ENCODE results near the gene FGFRL1. TPM values are rescaled to one million over a fixed set of nuclear protein-coding genes. Genes with fewer than 3 reads are reported as not detected.

Gene FGFRL1
- polyA plus RNA-seq, 1 donor (not counting 4 experiments of a cell fraction or from before 2014, with no cell fraction given) = 2.8 TPM

GRCh38 chr4:999882-1000425 lies 11.5 kb upstream of the FGFRL1 start:
- no peaks in the 10 kb centered on the region for H3K36me3 ChIP-seq (ENCODE audit: control insufficient read depth in 2 of 2, extremely low read depth in 1 of 2, insufficient read depth in 2 of 2, low read length in 2 of 2)
- dilution Hi-C loops (cut with MboI; ENCODE audit: extremely low pct_ligation_motif_present, low sequenced_read_pairs) = no loop called here
- peaks cover 87% of the 10 kb centered on the region for H3K27me3 ChIP-seq (ENCODE audit: control insufficient read depth, extremely low read depth, insufficient read depth, low read length)
- H3K9me3 ChIP-seq (ENCODE audit: control insufficient read depth, low read depth, low read length) = no peaks in the 10 kb centered on the region
- H3K9me1 ChIP-seq (ENCODE audit: control insufficient read depth, extremely low read depth, insufficient read depth, low read length) = no peaks in the 10 kb centered on the region
- no peak overlapping the region for H2AFZ ChIP-seq (ENCODE audit: control insufficient read depth, low read length)
- no peak overlapping the region for H3K4me3 ChIP-seq (ENCODE audit: control insufficient read depth in 2 of 3, extremely low read depth in 1 of 3, insufficient read depth in 2 of 3, low read depth in 1 of 3, low read length in 3 of 3)
- no peaks in the 10 kb centered on the region for H4K20me1 ChIP-seq (ENCODE audit: control insufficient read depth, extremely low read depth, insufficient read depth, low read length)
- no peak overlapping the region for H3K4me2 ChIP-seq (ENCODE audit: control insufficient read depth, extremely low read depth, insufficient read depth, low read depth, low read length)
- TF ChIP-seq CTCF (optimal IDR thresholded peaks at IDR 0.05 in 1 of 3, IDR thresholded peaks at IDR 0.05 in 1 of 3, conservative IDR thresholded peaks at IDR 0.05 in 1 of 3; ENCODE audit: extremely low read depth in 1 of 3, insufficient read depth in 2 of 3, low read length in 3 of 3) (no peak), EZH2 (IDR thresholded peaks at IDR 0.05; ENCODE audit: low read length) (no peak)
- H3K4me1 ChIP-seq (ENCODE audit: control insufficient read depth, extremely low read depth, insufficient read depth, low read length) = no peaks in the 10 kb centered on the region
- no peak for FAIRE-seq
- DNase-seq (ENCODE audit: low read depth, low spot score) = no peak
- no peak overlapping the region for H3K27ac ChIP-seq (ENCODE audit: control insufficient read depth, insufficient read depth, low read length)
- no peak overlapping the region for H3K9ac ChIP-seq (ENCODE audit: control insufficient read depth, extremely low read depth, insufficient read depth, low read length)
- H3K79me2 ChIP-seq (ENCODE audit: control insufficient read depth, insufficient read depth, low read length) = no peaks in the 10 kb centered on the region

DNA sequence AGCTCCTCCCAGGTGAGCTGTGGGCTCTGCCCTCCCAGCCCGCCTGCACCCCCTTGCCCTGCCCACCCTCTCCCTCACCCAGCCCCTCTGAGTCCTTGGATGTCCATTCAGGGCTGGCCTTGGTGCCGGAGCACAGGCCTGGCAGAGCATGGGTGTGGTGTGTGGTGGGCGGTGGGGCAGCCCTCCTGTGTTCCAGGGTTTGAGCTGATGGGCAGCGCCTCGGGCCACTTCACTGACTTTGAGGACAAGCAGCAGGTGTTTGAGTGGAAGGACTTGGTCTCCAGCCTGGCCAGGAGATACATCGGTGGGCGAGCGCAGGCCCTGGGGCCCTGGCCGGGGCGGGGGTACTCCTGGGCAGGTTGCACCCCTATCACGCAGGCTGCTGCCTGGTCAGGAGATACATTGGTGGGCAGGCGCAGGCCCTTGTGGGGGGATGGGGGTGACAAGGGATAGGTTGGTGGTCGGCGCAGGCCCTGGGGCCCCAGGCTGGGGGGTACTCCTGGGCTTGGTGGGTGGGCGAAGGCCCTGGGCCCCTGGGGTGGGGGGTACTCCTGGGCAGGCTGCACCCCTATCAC lies 10.7 kb upstream of the FGFRL1 start:
- dilution Hi-C loops (cut with MboI; ENCODE audit: extremely low pct_ligation_motif_present, low sequenced_read_pairs) = no loop called here
- Histone ChIP-seq H3K27ac (ENCODE audit: control insufficient read depth, insufficient read depth, low read length) (no peak overlapping the region), H3K9me3 (ENCODE audit: control insufficient read depth, low read depth, low read length) (no peaks in the 10 kb centered on the region), H3K9me1 (ENCODE audit: control insufficient read depth, extremely low read depth, insufficient read depth, low read length) (no peaks in the 10 kb centered on the region), H4K20me1 (ENCODE audit: control insufficient read depth, extremely low read depth, insufficient read depth, low read length) (no peaks in the 10 kb centered on the region), H3K4me1 (ENCODE audit: control insufficient read depth, extremely low read depth, insufficient read depth, low read length) (no peaks in the 10 kb centered on the region), H2AFZ (ENCODE audit: control insufficient read depth, low read length) (no peak overlapping the region), H3K79me2 (ENCODE audit: control insufficient read depth, insufficient read depth, low read length) (no peaks in the 10 kb centered on the region), H3K4me2 (ENCODE audit: control insufficient read depth, extremely low read depth, insufficient read depth, low read depth, low read length) (no peak overlapping the region), H3K36me3 (ENCODE audit: control insufficient read depth in 2 of 2, extremely low read depth in 1 of 2, insufficient read depth in 2 of 2, low read length in 2 of 2) (no peaks in the 10 kb centered on the region), H3K9ac (ENCODE audit: control insufficient read depth, extremely low read depth, insufficient read depth, low read length) (no peak overlapping the region), H3K27me3 (ENCODE audit: control insufficient read depth, extremely low read depth, insufficient read depth, low read length) (peaks cover 92% of the 10 kb centered on the region), H3K4me3 (ENCODE audit: control insufficient read depth in 2 of 3, extremely low read depth in 1 of 3, insufficient read depth in 2 of 3, low read depth in 1 of 3, low read length in 3 of 3) (no peak overlapping the region)
- no peak for DNase-seq (ENCODE audit: low read depth, low spot score)
- TF ChIP-seq CTCF (optimal IDR thresholded peaks at IDR 0.05 in 1 of 3, IDR thresholded peaks at IDR 0.05 in 1 of 3, conservative IDR thresholded peaks at IDR 0.05 in 1 of 3; ENCODE audit: extremely low read depth in 1 of 3, insufficient read depth in 2 of 3, low read length in 3 of 3) = no peak
- no peak for TF ChIP-seq EZH2 (IDR thresholded peaks at IDR 0.05; ENCODE audit: low read length)
- no peak for FAIRE-seq

Data from keratinocyte (primary cell).